Rectal smooth muscle tissue (tissue), 1 donor: Measurements from ENCODE around the gene ZDHHC16.
"Not testable (repeated sequence)": the region's sequence is repeated elsewhere in the genome, so short reads cannot be mapped to it uniquely, and the experiment has no call there.

Experiments used
- H3K27ac ChIP-seq: one replicate; pipeline ENCODE4 v1.7.0; 2013; ENCODE audit warnings: low read depth, low read length, inconsistent platforms
- H3K27me3 ChIP-seq: one replicate; pipeline ENCODE4 v1.7.0; 2013; ENCODE audit warnings: low read length; ENCODE audit not compliant: control insufficient read depth, insufficient read depth
- H3K36me3 ChIP-seq: one replicate; pipeline ENCODE4 v1.7.0; 2013; ENCODE audit warnings: low read length; ENCODE audit not compliant: control insufficient read depth, insufficient read depth
- H3K4me1 ChIP-seq: one replicate; pipeline ENCODE4 v1.7.0; 2013; ENCODE audit warnings: low read length; ENCODE audit not compliant: control insufficient read depth, insufficient read depth
- H3K4me3 ChIP-seq: one replicate; pipeline ENCODE4 v1.7.0; 2013; ENCODE audit warnings: low read length
- H3K9ac ChIP-seq: one replicate; pipeline ENCODE4 v1.7.0; 2013; ENCODE audit warnings: low read length

The ZDHHC16 gene

GRCh38 chr10:97465982-97466381 lies 20.0 kb downstream of the ZDHHC16 start:
- no peak overlapping the region for H3K9ac ChIP-seq
- peaks cover 62% of the 10 kb centered on the region for H3K36me3 ChIP-seq
- no peak overlapping the region for H3K4me3 ChIP-seq
- no peak overlapping the region for H3K27ac ChIP-seq
- H3K27me3 ChIP-seq: no peaks in the 10 kb centered on the region
- H3K4me1 ChIP-seq: no peaks in the 10 kb centered on the region

DNA sequence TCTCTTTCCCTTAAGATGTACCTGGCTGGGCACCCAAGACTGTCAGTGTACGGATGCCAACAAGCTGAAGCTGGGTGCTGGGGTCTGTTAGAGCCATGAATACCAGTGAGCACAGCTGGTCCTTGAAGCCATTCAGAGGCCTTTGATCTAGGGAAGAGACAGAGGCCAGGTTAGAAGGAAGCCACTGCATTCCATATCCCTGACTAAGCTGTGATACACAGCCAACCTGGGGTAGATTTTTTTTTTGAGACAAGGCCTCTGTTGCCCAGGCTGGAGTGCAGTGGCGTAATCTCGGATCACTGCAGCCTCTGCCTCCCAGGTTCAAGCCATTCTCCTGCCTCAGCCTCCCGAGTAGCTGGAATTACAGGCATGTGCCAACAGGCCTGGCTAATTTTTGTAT lies 20.8 kb downstream of the ZDHHC16 start:
- Histone ChIP-seq H3K4me3 (no peak overlapping the region), H3K36me3 (peaks cover 54% of the 10 kb centered on the region), H3K4me1 (no peaks in the 10 kb centered on the region), H3K27me3 (no peaks in the 10 kb centered on the region), H3K27ac (no peak overlapping the region), H3K9ac (no peak overlapping the region)

- no peaks in the 10 kb centered on the region for H3K4me1 ChIP-seq
- no peak overlapping the region for H3K4me3 ChIP-seq
- H3K36me3 ChIP-seq: peaks cover 50% of the 10 kb centered on the region
- no peak overlapping the region for H3K9ac ChIP-seq
- no peak overlapping the region for H3K27ac ChIP-seq
- H3K27me3 ChIP-seq: no peaks in the 10 kb centered on the region
Observed at GRCh38 chr10:97468162-97468561, 22.2 kb downstream of the ZDHHC16 start.

GRCh38 chr10:97468781-97469180 lies 22.8 kb downstream of the ZDHHC16 start:
- H3K27me3 ChIP-seq, H3K9ac ChIP-seq, H3K4me3 ChIP-seq, H3K4me1 ChIP-seq, H3K27ac ChIP-seq: not testable (repeated sequence)
- H3K36me3 ChIP-seq: peaks cover 50% of the 10 kb centered on the region

DNA sequence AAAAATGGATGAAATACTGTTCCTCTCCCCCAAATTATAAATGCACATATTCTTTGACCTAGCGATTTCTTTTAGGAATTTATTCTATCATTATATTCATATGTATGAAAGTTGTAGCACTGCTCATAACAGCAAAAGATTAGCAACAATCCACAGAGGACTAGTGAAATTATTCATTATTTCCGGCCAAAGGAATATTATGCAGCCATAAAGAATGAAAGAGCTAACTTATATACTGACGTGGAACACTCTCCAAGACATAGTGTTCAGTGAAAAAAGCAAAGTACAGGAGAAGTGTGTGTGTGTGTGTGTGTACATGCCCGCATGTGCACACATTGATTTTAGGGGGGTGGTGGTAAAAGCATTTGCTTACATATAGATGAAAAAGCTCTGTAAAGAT lies 28.9 kb downstream of the ZDHHC16 start:
- no peak overlapping the region for H3K4me3 ChIP-seq
- no peak overlapping the region for H3K9ac ChIP-seq
- H3K27me3 ChIP-seq: no peaks in the 10 kb centered on the region
- no peaks in the 10 kb centered on the region for H3K4me1 ChIP-seq
- peaks cover 41% of the 10 kb centered on the region for H3K36me3 ChIP-seq
- H3K27ac ChIP-seq: no peak overlapping the region

GRCh38 chr10:97475936-97476594 lies 30.1 kb downstream of the ZDHHC16 start:
- Histone ChIP-seq H3K27me3 (no peaks in the 10 kb centered on the region), H3K4me3 (no peak overlapping the region), H3K36me3 (peaks cover 32% of the 10 kb centered on the region), H3K9ac (no peak overlapping the region), H3K4me1 (no peaks in the 10 kb centered on the region), H3K27ac (no peak overlapping the region)

- H3K36me3 ChIP-seq: peaks cover 26% of the 10 kb centered on the region
- not testable (repeated sequence) for H3K4me1 ChIP-seq
Observed at GRCh38 chr10:97479410-97479809, 33.4 kb downstream of the ZDHHC16 start.

DNA sequence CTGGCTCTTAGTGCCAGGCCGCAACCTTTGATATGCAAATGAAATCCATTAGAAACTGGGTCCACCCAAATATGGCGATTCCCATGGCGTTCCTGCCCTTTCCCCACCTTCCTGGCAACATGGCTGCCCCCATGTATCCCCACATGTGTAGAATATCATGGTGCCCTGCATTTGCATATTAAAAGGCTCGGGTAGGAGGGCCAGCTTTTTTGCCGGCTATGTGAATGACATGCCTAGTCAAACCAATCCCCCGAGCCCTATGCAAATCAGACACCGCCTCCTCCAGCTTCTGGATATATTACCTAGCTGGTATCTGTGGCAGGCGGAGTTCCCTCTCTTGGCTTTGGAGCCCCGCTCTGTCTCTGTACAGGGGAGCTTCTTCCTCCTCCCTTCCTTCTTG lies 34.0 kb downstream of the ZDHHC16 start:
- Histone ChIP-seq H3K27me3 (no peaks in the 10 kb centered on the region), H3K27ac (no peak overlapping the region), H3K4me3 (no peak overlapping the region), H3K36me3 (peaks cover 26% of the 10 kb centered on the region), H3K9ac (no peak overlapping the region), H3K4me1 (no peaks in the 10 kb centered on the region)

More at GRCh38 chr10:97479410-97479809, 33.4 kb downstream of the ZDHHC16 start:
- H3K9ac ChIP-seq, H3K4me3 ChIP-seq, H3K27me3 ChIP-seq, H3K27ac ChIP-seq: not testable (repeated sequence)

- no peak overlapping the region for H3K9ac ChIP-seq
- peaks cover 24% of the 10 kb centered on the region for H3K36me3 ChIP-seq
- H3K4me3 ChIP-seq: no peak overlapping the region
- H3K4me1 ChIP-seq: no peaks in the 10 kb centered on the region
- no peak overlapping the region for H3K27ac ChIP-seq
- H3K27me3 ChIP-seq: no peaks in the 10 kb centered on the region
Observed at GRCh38 chr10:97481071-97481470, 35.1 kb downstream of the ZDHHC16 start.

- no peak overlapping the region for H3K27ac ChIP-seq
- no peaks in the 10 kb centered on the region for H3K4me1 ChIP-seq
- H3K4me3 ChIP-seq: no peak overlapping the region
- no peaks in the 10 kb centered on the region for H3K27me3 ChIP-seq
- no peak overlapping the region for H3K9ac ChIP-seq
- H3K36me3 ChIP-seq: peaks cover 12% of the 10 kb centered on the region
Observed at GRCh38 chr10:97482381-97482780, 36.4 kb downstream of the ZDHHC16 start.

DNA sequence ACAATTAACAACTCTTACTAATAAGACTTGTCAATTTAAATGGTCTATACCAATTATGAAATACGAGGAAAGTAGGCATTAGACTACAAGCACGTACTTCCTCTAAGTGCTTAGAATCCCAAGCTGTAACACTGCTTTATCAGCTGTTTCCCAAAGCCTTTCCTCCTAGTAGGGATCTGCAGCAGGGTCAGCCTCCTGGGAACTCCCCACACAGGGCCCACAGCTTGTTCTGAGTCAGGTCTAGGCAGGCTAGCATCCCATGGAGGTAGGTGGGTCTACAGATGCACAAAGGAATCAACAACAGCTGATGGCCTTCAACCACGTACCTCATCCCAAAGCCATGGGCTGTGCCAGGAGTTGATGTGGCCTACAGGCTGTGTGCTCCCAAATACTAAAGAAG lies 37.5 kb downstream of the ZDHHC16 start:
- H3K4me1 ChIP-seq: no peaks in the 10 kb centered on the region

GRCh38 chr10:97483921-97484320 lies 37.9 kb downstream of the ZDHHC16 start:
- no peak overlapping the region for H3K4me3 ChIP-seq
- H3K36me3 ChIP-seq: peaks cover 3% of the 10 kb centered on the region
- no peak overlapping the region for H3K9ac ChIP-seq
- H3K27me3 ChIP-seq: no peaks in the 10 kb centered on the region
- no peaks in the 10 kb centered on the region for H3K4me1 ChIP-seq
- no peak overlapping the region for H3K27ac ChIP-seq

More for the DNA sequence above, 37.5 kb downstream of the ZDHHC16 start:
- no peaks in the 10 kb centered on the region for H3K27me3 ChIP-seq
- H3K27ac ChIP-seq: no peak overlapping the region
- no peak overlapping the region for H3K9ac ChIP-seq
- H3K4me3 ChIP-seq: no peak overlapping the region
- H3K36me3 ChIP-seq: peaks cover 3% of the 10 kb centered on the region

GRCh38 chr10:97485647-97486281 lies 39.8 kb downstream of the ZDHHC16 start:
- H3K4me3 ChIP-seq: no peak overlapping the region
- H3K27me3 ChIP-seq: no peaks in the 10 kb centered on the region
- peaks cover 6% of the 10 kb centered on the region for H3K4me1 ChIP-seq
- H3K9ac ChIP-seq: no peak overlapping the region
- no peaks in the 10 kb centered on the region for H3K36me3 ChIP-seq
- no peak overlapping the region for H3K27ac ChIP-seq
